IMR-90 (cell line): Measurements from ENCODE around the gene HOGA1.
A peak's percentile ranks its signal among the peaks of the same experiment; 100 is the strongest.
"Not testable (repeated sequence)": the region's sequence is repeated elsewhere in the genome, so short reads cannot be mapped to it uniquely, and the experiment has no call there.

Experiments
- BHLHE40 ChIP-seq: fragments of 150-350 bp; IDR thresholded peaks from 2 replicates; pipeline ENCODE4 v1.6.1; 2016; ENCODE audit warnings: mild to moderate bottlenecking, low read depth, low read length
- CEBPB ChIP-seq: IDR thresholded peaks from 2 replicates; pipeline ENCODE4 v1.6.1; 2012; ENCODE audit warnings: low read depth, low read length, improper control_type of control experiment
- FOS ChIP-seq: fragments of 150-350 bp; IDR thresholded peaks from 2 replicates; pipeline ENCODE4 v1.6.1; 2016; ENCODE audit warnings: low read depth, low read length
- MAFK ChIP-seq: IDR thresholded peaks from 2 replicates; pipeline ENCODE4 v1.6.1; 2012; ENCODE audit warnings: low read depth, low read length, improper control_type of control experiment
- POLR2A ChIP-seq: IDR thresholded peaks from 2 replicates; pipeline ENCODE4 v1.6.1; 2012; ENCODE audit warnings: mild to moderate bottlenecking, low read depth, low read length
- RFX5 ChIP-seq: IDR thresholded peaks from 2 replicates; pipeline ENCODE4 v1.8.0; 2012; ENCODE audit warnings: low read depth, mild to moderate bottlenecking, low read length, moderate library complexity
- SMC3 ChIP-seq: fragments of 150-350 bp; IDR thresholded peaks from 2 replicates; pipeline ENCODE4 v1.6.1; 2016; ENCODE audit warnings: low read depth, mild to moderate bottlenecking, antibody characterized with exemption, low read length, moderate library complexity
- TF ChIP-seq, protein P1 (sequence below): conservative IDR thresholded peaks from 2 replicates; pipeline ENCODE4 v1.5.1; 2012; ENCODE audit warnings: mild to moderate bottlenecking, low read depth, low read length, improper control_type of control experiment

DNA sequence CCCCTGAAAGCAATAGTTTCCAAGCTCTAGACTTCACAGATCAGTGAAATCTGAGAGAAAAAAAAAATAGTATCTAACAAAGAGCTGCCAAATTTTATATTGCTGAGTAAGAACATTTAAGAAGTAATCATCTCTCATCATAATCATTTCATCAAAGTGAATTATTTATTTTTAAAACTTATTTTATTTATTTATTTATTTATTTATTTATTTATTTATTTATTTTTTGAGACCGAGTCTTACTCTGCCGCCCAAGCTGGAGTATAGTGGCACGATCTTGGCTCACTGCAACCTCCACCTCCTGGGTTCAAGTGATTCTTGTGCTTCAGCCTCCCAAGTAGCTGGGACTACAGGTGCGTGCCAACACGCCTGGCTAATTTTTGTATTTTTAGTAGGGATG is 7.7 kb upstream of the HOGA1 start:
- not testable (repeated sequence) for TF ChIP-seq SMC3, RFX5, POLR2A, FOS, CEBPB, BHLHE40
- TF ChIP-seq, protein P1, sequence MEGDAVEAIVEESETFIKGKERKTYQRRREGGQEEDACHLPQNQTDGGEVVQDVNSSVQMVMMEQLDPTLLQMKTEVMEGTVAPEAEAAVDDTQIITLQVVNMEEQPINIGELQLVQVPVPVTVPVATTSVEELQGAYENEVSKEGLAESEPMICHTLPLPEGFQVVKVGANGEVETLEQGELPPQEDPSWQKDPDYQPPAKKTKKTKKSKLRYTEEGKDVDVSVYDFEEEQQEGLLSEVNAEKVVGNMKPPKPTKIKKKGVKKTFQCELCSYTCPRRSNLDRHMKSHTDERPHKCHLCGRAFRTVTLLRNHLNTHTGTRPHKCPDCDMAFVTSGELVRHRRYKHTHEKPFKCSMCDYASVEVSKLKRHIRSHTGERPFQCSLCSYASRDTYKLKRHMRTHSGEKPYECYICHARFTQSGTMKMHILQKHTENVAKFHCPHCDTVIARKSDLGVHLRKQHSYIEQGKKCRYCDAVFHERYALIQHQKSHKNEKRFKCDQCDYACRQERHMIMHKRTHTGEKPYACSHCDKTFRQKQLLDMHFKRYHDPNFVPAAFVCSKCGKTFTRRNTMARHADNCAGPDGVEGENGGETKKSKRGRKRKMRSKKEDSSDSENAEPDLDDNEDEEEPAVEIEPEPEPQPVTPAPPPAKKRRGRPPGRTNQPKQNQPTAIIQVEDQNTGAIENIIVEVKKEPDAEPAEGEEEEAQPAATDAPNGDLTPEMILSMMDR = not testable (repeated sequence)
- TF ChIP-seq MAFK = 0 out of 2 replicates have a peak, but pooled peaks have one; percentile 16
